ENCODE results near the gene TRPV2. TPM values are rescaled to one million over a fixed set of nuclear protein-coding genes. Genes with fewer than 3 reads are reported as not detected.
A peak's percentile ranks its signal among the peaks of the same experiment; 100 is the strongest.

Gene TRPV2
- total RNA-seq, 2 experiments from 2014 or later: 4.9 to 10.5 TPM

DNA sequence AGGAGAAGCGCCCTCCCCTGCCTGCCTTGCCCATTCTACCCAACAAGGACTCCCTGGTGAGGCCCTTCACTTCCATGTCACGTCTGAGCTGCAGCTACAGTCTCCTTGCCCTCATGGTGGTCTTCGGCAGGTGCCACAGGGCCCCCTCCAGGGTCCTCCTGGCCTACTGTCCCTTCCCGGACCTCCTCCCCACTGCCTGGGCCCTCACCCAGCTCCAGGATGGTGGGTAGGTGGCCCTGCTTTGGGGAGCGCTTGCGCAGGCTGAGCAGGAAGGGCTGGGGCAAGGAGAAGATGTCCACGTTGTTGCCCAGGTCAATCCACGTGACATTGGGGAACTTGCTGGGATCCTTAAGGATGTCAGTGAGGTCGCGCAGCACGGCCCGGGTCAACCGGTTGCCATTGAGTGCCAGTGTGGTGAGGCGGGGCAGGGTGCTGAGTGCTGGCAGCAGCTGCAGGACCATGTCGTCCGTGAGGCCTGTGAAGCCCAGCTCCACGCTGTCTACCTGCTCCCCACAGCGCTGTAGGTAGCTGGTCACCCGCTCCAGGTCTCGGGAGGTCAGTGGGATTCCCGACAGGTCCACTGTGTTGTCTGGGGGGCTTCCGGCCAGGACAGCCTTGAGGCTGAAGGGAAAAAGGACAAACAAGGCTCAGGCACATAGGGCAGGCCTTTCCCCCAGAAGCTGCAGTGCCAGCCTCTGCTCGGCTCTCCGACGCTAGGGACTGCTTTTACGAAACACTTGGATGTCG lies 28.3 kb downstream of the TRPV2 start:
- H4K20me1 ChIP-seq (ENCODE audit: insufficient read depth, low read length): peaks cover 22% of the 10 kb centered on the region; the same call in 1 of the 2 replicates

DNA sequence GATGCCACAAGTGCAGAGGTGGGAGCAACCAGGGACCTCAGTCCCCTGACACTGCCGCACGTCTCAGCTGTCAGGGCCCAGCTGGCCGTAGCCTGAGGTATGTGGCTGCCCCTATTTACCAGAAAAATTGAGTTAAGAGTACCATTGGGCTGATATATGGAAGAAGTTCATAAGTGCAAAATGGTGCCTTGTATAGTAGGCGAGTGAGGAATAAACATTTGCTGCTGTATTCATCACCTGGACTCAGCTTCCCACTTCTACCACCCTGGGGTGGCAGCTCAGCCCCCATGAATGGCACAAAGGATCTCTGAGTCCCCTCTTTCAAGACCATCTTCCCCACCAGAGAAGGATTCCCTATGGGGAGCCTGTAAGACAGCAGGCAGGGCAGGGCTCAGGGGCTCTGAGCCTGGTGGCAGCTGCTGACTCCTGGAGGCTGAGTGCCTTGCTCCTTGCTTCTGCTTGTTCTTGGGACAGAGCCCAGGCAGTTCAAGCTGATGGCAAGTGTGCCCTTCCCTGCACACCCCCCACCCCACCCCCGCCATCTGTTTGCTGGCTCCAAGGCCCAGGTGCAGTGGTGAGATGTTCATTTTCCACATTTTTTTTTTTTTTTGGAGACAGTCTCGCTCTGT lies 29.0 kb downstream of the TRPV2 start:
- DNase-seq (ENCODE audit: low spot score): no peak
- Histone ChIP-seq H3K9me2 (ENCODE audit: insufficient read depth, low read length) (no peaks in the 10 kb centered on the region), H3K9me3 (ENCODE audit: low read length) (no peaks in the 10 kb centered on the region), H3K4me1 (ENCODE audit: insufficient read depth, low read length, poor library complexity, severe bottlenecking) (peaks cover 27% of the 10 kb centered on the region), H3K4me2 (ENCODE audit: low read length) (no peak overlapping the region), H4K20me1 (ENCODE audit: insufficient read depth, low read length) (peaks cover 22% of the 10 kb centered on the region; the same call in 1 of the 2 replicates), H3K36me3 (ENCODE audit: insufficient read depth, low read length) (peaks cover 98% of the 10 kb centered on the region), H3K4me3 (ENCODE audit: low read depth, low read length, poor library complexity, severe bottlenecking) (no peak overlapping the region), H3K79me2 (ENCODE audit: insufficient read depth, low read depth, low read length) (peaks cover 39% of the 10 kb centered on the region), H3K27ac (ENCODE audit: low read depth, low read length, poor library complexity, severe bottlenecking) (peak overlapping the region; percentile 12), H2AFZ (ENCODE audit: low read length) (no peak overlapping the region)
- POLR2A ChIA-PET: no interaction called here
- BruUV-seq (replicated peaks): no TSS peak
- no peak for TF ChIP-seq EZH2phosphoT487 (IDR thresholded peaks at IDR 0.05; ENCODE audit: borderline replicate concordance, low read depth, low read length)
- TF ChIP-seq, protein P1, sequence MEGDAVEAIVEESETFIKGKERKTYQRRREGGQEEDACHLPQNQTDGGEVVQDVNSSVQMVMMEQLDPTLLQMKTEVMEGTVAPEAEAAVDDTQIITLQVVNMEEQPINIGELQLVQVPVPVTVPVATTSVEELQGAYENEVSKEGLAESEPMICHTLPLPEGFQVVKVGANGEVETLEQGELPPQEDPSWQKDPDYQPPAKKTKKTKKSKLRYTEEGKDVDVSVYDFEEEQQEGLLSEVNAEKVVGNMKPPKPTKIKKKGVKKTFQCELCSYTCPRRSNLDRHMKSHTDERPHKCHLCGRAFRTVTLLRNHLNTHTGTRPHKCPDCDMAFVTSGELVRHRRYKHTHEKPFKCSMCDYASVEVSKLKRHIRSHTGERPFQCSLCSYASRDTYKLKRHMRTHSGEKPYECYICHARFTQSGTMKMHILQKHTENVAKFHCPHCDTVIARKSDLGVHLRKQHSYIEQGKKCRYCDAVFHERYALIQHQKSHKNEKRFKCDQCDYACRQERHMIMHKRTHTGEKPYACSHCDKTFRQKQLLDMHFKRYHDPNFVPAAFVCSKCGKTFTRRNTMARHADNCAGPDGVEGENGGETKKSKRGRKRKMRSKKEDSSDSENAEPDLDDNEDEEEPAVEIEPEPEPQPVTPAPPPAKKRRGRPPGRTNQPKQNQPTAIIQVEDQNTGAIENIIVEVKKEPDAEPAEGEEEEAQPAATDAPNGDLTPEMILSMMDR (conservative IDR thresholded peaks at IDR 0.05; ENCODE audit: low read length): no peak
- intact Hi-C loops (cut with micrococcal nuclease; ENCODE audit: unreplicated experiment): no loop called here
- CTCF ChIA-PET (ENCODE audit: unreplicated experiment): no interaction called here

More for the DNA sequence above, 28.3 kb downstream of the TRPV2 start:
- Histone ChIP-seq H3K9me2 (ENCODE audit: insufficient read depth, low read length) (no peaks in the 10 kb centered on the region), H3K4me1 (ENCODE audit: insufficient read depth, low read length, poor library complexity, severe bottlenecking) (peaks cover 27% of the 10 kb centered on the region), H3K9me3 (ENCODE audit: low read length) (no peaks in the 10 kb centered on the region), H3K4me3 (ENCODE audit: low read depth, low read length, poor library complexity, severe bottlenecking) (no peak overlapping the region), H3K4me2 (ENCODE audit: low read length) (peak overlapping the region; percentile 91; the same call in 1 of the 2 replicates), H3K79me2 (ENCODE audit: insufficient read depth, low read depth, low read length) (peaks cover 45% of the 10 kb centered on the region), H3K27ac (ENCODE audit: low read depth, low read length, poor library complexity, severe bottlenecking) (peak overlapping the region; percentile 87), H3K36me3 (ENCODE audit: insufficient read depth, low read length) (peaks cover 96% of the 10 kb centered on the region), H2AFZ (ENCODE audit: low read length) (no peak overlapping the region)
- ChIA-PET POLR2A (no interaction called here), CTCF (ENCODE audit: unreplicated experiment) (no interaction called here)
- TF ChIP-seq, protein P1 (conservative IDR thresholded peaks at IDR 0.05; ENCODE audit: low read length): no peak
- no peak for TF ChIP-seq EZH2phosphoT487 (IDR thresholded peaks at IDR 0.05; ENCODE audit: borderline replicate concordance, low read depth, low read length)
- BruUV-seq (replicated peaks): no TSS peak
- intact Hi-C loops (cut with micrococcal nuclease; ENCODE audit: unreplicated experiment): no loop called here
- no peak for DNase-seq (ENCODE audit: low spot score)

Data from OCI-LY7 (cell line).